T47D (cell line): ENCODE measurements around the gene ACTL6B.

Experiments
- DNase-seq, 2 experiments: peaks; one replicate each; pipeline versions ENCODE4 v3.0.0 to v3.0.0-alpha.2; 2011 to 2012; ENCODE audit warnings: low read depth in 1 of 2, low spot score in 1 of 2
- JUND ChIP-seq: IDR thresholded peaks from 2 replicates; pipeline ENCODE4 v1.6.1; 2012; ENCODE audit warnings: low read depth
- in situ Hi-C: cut with HindIII; loops from 2 replicates; pipeline ENCODE4 v1.10.0; 2016; ENCODE audit warnings: low sequenced_read_pairs, low pct_unique_long_range_greater_than_20kb

Gene ACTL6B

DNA sequence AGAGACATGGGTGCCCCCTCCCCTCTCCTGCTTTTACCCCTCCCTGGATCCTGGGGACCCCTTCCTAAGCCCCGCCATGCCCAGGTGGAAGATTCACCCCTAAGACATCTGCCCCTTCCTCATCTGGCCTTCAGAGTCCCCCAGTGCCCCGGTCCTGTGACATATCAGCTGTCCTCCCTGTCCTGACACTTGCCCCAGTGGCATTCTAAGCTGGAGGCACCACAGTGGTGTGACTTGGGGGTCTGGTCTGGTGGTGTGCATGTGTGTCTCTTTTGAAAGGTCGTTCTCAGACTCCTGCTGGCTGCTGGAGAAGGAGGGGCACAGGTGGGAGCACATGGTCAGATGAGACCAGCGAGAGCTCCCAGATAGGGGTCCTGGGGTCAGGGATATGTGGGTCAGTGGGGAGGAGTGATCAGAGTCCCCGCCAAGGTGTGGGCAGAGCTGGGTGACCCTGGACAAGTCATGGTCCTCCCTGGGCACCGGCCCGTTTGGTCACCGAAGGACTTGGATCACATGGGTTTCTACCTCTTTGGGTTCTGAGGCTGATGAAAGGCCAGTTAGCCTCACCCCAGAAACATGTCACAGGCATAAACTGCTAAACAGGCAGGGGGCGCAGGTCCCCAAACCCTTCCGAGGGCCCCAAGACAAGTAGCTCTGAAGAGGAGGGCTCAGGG lies 14.3 kb downstream of the ACTL6B start:
- no peak for TF ChIP-seq JUND
- in situ Hi-C loops: no loop called here
- DNase-seq: no peak

DNA sequence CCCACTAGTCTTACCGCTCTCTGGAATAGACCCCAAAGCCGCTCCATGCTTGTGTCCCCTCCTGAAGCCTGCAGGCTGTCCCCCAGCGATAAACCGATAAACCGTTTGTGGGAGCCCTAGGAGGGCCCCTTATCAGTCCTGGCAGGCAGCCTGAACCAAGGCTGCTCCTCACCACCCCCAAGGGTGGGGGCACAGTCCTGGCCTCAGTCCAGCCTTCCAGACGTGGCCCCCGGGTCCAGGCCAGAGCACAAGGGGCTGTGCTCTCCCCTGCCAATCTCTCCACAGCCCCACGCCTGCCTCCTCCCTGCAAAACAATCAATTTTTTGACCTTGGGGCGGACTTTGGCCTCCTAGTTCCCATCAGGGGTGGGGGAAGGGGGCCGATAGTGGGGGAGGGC lies 14.8 kb downstream of the ACTL6B start, which contains the start of gene TFR2:
TFR2 (minus strand) TSS at position 90 of the 397 bp plus-strand sequence; CDS start at position 47, 43 bp downstream.
- in situ Hi-C loops: no loop called here
- DNase-seq: no peak
- TF ChIP-seq JUND: no peak

DNA sequence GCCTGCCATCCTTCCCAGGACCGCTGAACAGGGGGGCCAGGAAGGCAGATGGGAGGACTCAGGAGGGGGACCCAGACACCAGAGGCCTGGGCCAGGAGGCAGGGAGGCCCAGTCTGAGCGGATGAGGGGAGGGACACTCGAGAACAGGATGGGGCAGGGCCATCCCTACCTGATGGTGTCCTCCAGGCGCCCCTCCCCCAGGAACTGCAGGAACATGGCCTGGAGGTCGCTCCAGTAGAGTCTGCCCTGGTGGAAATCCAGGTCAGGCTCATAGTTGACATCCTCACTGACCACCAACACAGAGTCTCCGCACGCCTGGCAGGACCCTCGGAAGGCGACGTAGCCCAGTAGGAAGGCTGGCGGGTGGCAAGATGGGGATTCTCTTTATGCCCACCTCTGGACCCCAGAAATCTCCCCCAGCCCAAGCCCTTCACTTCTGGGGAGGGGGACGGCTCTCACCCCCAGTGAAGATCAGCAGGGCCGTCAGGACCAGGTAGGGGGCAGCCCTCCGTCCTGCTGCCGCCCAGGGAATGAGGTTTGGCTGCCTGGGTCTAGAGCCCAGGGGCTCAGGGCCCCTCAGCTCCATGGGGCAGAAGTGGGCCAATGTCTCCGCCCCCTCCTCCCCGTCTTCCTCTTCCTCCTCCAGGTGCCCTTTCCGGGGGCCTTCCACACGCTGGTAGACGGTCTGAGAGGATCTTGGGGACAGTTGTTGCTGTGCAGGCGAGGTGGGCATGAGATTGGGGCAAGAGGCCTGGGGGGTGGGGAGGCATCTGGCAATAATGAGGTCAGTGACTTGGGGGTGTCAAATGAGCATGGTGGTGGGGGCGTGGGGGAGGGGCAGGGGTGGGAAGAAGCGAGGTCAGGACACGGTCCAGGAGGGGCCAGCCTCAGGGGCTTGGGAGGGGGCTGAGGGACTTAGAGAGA lies 15.5 kb downstream of the ACTL6B start:
- in situ Hi-C loops: no loop called here
- DNase-seq: no peak
- TF ChIP-seq JUND: no peak

DNA sequence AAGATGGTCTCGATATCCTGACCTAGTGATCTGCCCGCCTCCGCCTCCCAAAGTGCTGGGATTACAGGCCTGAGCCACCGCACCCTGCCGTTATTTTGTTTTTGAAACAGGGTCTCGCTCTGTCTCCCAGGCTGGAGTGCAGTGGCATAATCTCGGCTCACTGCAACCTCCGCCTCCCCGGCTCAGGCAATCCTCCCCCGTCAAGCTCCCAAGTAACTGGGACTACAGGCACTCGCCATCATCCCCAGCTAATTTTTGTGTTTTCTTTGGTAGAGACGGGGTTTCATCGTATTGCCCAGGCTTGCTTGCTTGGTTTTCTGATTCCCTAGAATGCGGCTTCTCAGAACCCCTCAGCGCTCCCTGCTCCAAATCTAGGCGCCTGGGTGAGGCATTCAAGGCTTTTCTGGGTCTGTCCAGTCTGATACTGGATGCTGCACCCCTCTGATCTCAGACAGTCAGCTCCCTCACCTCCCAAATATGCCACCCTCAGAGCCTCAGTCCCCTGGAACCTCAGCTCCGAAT lies 16.2 kb downstream of the ACTL6B start:
- in situ Hi-C loops: no loop called here
- no peak for DNase-seq
- TF ChIP-seq JUND: no peak

DNA sequence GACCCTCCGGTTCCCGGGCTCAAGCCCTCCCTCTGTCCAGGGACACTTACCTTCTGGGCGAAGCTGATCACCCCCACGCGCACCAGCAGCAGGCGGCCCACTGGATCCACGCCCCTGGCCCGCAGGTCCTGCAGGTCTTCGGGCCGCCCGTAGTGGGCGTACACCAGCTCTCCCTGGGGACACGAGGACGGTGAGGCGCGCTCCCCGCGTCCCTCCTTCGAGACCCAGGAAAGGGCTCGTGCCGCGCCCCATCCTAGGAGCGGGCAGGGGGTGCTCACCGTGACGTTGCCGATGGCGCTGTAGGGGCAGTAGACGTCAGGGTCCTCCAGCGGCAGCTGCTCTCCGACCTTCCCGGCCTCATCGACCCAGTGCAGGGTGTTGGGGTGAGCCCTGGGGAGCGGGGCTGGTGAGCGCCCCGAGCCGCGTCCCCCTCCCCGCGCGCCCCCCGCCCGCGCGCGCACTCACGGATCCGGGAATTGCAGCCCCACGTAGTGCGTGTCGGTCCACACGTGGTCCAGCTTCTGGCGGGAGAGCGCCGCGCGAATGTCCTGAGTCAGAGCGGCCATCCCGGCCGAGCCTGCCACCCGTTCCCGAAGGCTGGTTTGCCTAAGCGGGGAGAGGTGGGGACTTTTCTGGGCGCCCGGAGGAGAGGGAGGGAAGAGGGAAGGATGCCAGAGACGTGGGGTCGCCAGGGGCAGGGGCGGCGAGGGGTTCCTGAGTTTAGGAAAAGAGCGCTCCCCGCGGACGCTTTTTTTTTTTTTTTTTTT lies 23.1 kb downstream of the ACTL6B start:
- in situ Hi-C loops: no loop called here
- DNase-seq: peak; percentile 48 to 62
- no peak for TF ChIP-seq JUND

DNA sequence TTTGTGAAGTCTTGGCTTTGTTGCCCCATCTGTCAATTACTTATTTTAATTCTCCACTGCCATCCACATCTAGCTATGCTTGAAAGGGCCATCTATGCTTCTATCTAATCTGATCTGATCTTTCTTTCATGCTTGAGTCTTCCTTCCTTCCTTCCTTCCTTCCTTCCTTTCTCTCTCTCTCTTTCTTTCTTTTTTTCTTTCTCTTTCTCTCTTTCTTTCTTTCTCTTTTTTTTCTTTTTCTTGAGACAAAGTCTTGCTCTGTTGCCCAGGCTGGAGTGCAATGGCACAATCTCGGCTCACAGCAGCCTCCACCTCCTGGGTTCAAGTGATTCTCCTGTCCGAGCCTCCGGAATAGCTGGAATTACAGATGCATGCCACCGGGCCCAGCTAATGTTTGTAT lies 26.2 kb downstream of the ACTL6B start:
- no peak for DNase-seq
- no peak for TF ChIP-seq JUND
- in situ Hi-C loops: no loop called here

DNA sequence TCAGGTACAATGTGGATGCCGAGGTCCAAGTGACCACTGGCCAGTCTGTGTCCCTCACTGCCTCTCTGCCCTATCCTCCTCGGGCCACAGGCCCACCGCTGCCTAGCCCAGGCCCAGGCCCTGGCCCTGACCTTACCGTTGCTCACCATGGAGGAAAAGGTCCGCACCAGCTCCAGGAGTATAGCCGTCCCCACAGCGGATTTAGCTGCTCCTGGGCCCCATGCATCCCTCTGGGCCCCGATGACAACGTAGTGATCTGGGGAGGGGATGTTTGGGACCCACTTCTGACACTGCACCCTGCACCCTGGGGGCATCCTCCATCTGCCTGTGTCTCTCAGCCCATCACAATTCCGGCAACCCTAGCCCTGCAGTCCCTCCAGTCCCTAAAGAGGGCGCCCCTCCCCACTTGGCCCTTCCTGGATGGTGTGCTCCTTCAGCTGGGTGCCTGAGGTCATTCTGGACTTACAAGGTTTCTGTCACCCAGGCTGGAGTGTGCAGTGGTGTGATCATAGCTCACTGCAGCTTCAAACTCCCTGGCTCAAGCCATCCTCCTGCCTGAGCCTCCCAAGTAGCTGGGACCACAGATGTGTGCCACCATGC lies 27.0 kb downstream of the ACTL6B start:
- in situ Hi-C loops: no loop called here
- DNase-seq: peak in 1 of 2 experiments; percentile 78

DNA sequence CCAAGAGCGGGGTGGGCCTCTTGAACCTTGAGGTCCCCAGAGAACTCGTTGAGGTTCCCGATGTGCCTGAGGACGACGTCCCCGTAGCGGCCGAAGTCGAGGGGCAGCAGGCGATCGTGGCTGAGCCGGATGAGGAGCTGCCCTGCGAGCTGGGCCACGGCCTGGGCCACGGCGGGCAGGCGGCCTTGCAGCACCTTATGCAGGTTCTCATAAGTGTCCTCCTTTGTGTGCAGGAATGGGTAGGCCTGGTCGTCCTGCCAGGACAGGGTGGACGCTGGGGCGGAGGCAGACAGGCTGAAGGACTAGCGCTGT lies 29.1 kb downstream of the ACTL6B start:
- TF ChIP-seq JUND: no peak
- in situ Hi-C loops: no loop called here
- DNase-seq: no peak

More for the DNA sequence above, 27.0 kb downstream of the ACTL6B start:
- TF ChIP-seq JUND: no peak

DNA sequence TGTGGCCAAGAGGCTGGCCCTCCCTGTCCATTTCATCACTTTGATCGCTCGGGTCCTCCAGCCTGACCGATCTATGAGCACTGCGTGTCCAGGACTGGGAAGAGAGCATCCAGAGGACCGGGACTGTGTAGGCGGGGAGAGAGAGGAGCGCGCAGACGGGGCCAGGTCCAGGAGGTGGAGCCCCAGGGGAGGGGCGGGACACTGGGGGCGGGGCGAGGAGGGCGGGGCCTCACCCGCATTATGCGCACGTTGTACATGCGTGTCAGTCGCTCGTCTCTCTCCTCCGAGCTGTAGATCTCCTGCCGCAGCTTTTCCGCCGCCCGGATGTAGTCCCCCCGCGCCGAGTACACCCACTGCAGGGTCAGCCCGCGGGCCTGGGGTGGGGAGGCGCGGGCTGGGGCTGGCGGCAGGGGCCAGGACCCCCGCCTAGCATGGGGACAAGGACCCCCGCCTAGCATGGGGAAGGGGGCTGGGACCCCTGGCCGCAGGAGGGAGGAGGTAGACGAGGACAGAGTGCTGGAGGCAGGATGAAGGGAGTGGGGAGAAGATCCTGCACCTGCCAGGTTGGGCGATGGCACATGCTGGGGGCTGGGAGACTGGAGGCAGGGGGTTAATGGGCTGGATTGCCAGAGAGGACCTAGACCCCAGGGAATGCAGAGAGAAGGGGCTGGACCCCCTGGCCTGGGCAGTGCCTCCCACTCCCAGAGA lies 29.6 kb downstream of the ACTL6B start:
- peak; percentile 88 to 95 for DNase-seq
- no peak for TF ChIP-seq JUND

DNA sequence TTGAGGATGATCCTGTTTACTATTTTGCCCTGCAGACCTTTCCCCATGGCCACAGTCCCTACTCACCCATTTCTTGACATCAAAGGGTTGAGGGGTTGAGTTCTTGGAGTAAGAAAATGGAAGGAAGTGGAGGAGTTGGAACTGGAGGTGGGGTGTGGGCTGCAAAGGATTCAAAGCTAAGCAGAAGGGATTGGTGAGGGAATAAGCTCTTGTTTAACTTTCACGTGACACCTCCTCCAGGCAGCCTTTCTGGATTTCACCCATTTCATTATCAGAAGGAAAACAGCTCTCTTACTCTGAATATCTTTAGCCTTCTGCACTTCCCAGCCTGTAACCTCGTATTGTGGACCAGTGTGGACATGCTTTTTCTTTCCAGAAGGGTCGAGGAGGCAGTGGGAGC lies 30.2 kb downstream of the ACTL6B start:
- in situ Hi-C loops: no loop called here
- no peak for TF ChIP-seq JUND
- DNase-seq: no peak

More for the DNA sequence above, 29.6 kb downstream of the ACTL6B start:
- in situ Hi-C loops: no loop called here

DNA sequence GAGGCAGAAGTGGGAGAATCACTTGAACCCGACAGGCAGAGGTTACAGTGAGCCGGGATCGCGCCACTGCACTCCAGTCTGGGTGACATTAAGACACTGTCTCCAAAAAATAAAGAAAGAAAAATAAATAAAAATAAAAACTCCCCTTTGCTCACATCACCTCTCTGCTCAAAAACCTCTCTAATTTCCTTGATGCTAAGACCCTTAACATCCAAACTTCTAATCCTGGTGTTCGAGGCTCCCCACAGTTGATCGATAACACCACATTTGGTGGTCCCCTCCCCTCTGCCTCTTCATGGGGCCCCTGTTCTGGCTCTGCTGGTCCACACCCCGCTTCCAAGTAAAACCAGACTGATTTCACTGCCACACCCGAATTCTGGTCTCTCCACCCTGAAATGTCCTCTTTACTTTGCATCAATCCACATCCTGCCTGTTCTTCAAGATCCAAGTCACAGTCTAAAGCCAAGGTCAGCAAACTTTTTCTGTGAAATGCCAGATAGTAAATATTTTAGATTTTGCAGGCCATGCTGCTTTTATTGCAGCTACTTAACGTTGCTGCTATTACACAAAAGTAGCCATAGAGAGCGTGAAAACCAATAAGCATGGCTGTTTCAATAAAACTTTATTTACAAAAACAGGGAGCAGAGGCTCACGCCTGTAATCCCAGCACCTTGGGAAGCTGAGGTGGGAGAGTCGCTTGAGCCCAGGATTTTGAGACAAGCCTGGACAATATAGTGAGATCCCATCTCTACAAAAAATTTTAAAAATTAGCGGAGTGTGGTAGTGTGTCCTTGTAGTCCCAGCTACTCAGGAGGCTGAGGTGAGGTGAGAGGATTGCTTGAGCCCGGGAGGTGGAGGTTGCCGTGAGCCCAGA lies 32.1 kb downstream of the ACTL6B start:
- no peak for DNase-seq
- in situ Hi-C loops: no loop called here
- TF ChIP-seq JUND: no peak
